ENCODE data around the gene SLC7A9.
"Not testable (repeated sequence)": the region's sequence is repeated elsewhere in the genome, so short reads cannot be mapped to it uniquely, and the experiment has no call there.

Gene SLC7A9

GRCh38 chr19:32787161-32787813 is 82.3 kb downstream of the SLC7A9 start:
- DNase-seq, result not testable (repeated sequence)

- DNase-seq, result not testable (repeated sequence)
These were observed 87.5 kb downstream of the SLC7A9 start for GRCh38 chr19:32782089-32782488.

- no peak for DNase-seq
These were observed 88.3 kb downstream of the SLC7A9 start for GRCh38 chr19:32781280-32781679.

All from stimulated activated CD4-positive, alpha-beta T cell treated with anti-CD3 and anti-CD28 coated beads, Interleukin-1b, Interleukin-23, amount 100 ng/mL, for 48 hours (primary cell).